H1 (cell line): Measurements from ENCODE around the gene VSIG10L2.

Source experiments
- CEBPB ChIP-seq: IDR thresholded peaks from 2 replicates; pipeline ENCODE4 v1.6.1; 2012; ENCODE audit warnings: low read depth, low read length
- CTCF ChIP-seq, 3 experiments: IDR thresholded peaks; 1 replicate in 2 of 3; 2 replicates in 1 of 3; pipeline versions ENCODE4 v1.5.1 to v1.6.1; 2011; ENCODE audit warnings: low read length in 3 of 3, mild to moderate bottlenecking in 3 of 3, inconsistent platforms in 2 of 3, low read depth in 1 of 3, moderate library complexity in 1 of 3; ENCODE audit not compliant: insufficient read depth in 1 of 3; ENCODE audit errors: control extremely low read depth in 1 of 3
- EZH2 ChIP-seq: fragments of 200-600 bp; sonication (generic); IDR thresholded peaks from 2 replicates; pipeline ENCODE4 v1.7.1; 2012; ENCODE audit warnings: low read depth, mild to moderate bottlenecking, moderate library complexity, low read length, inconsistent platforms; ENCODE audit not compliant: severe bottlenecking
- HDAC6 ChIP-seq: IDR thresholded peaks from one replicate; pipeline ENCODE4 v1.7.1; 2012; ENCODE audit warnings: low read depth, mild to moderate bottlenecking, inconsistent platforms, low read length, moderate library complexity
- NRF1 ChIP-seq: IDR thresholded peaks from 2 replicates; pipeline ENCODE4 v1.6.1; 2011; ENCODE audit warnings: mild to moderate bottlenecking, low read depth, low read length, improper control_type of control experiment
- POLR2A ChIP-seq, 2 experiments: IDR thresholded peaks; 1 replicate in 1 of 2; 2 replicates in 1 of 2; pipeline ENCODE4 v1.6.1; 2011; ENCODE audit warnings: low read depth in 2 of 2, low read length in 2 of 2, mild to moderate bottlenecking in 2 of 2; ENCODE audit errors: control extremely low read depth in 1 of 2
- SRF ChIP-seq: IDR thresholded peaks from 2 replicates; pipeline ENCODE4 v1.6.1; 2011; ENCODE audit warnings: mild to moderate bottlenecking, low read depth, low read length, moderate library complexity
- TCF12 ChIP-seq: IDR thresholded peaks from 2 replicates; pipeline ENCODE4 v1.6.1; 2011; ENCODE audit warnings: low read depth, mild to moderate bottlenecking, low read length
- USF2 ChIP-seq: IDR thresholded peaks from 2 replicates; pipeline ENCODE4 v1.6.1; 2011; ENCODE audit warnings: low read length, improper control_type of control experiment
- ZNF274 ChIP-seq: IDR thresholded peaks from 2 replicates; pipeline ENCODE4 v1.7.0; 2012; ENCODE audit warnings: low read length, borderline replicate concordance; ENCODE audit errors: extremely low read depth
- TF ChIP-seq, protein P1 (sequence below): IDR thresholded peaks from 2 replicates; pipeline ENCODE4 v1.6.1; 2012; ENCODE audit warnings: inconsistent platforms

DNA sequence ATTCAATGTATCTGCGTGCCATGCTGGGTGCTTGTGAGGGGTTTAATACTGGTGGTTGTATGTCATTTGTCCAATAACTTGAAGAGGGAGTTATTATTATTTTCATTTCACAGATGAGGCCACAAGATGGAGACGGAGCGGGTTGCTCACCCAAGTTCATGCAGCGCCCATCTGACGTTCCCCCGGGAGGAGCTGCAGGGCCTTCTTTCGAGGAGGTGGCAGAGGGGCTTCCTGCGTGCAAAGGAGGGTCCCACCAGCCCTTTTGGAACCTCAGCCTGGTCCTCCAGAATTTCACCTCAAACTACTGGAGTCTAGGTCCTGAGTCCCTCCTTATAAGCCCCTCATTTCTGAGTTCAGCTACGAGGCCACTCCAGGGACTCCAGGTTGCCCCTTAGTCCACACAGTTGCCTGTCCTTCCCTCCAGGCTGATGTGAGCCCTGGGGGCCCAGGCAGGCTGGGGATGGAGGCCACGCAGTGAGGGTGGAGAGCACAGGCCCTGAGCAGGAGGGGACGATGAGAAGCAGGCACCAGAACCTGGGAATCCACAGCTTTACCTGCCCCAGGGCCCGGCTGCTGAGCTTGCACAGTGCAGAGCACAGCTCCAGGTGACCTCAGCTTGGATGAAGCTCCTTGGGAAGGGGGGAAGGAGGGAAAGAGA lies 2.9 kb upstream of the VSIG10L2 start:
- TF ChIP-seq POLR2A (IDR thresholded peaks at IDR 0.05; ENCODE audit: control extremely low read depth in 1 of 2, low read depth in 2 of 2, low read length in 2 of 2) (no peak), SRF (no peak), HDAC6 (no peak), CTCF (IDR thresholded peaks at IDR 0.05; ENCODE audit: control extremely low read depth in 1 of 3, insufficient read depth in 1 of 3, low read depth in 1 of 3, low read length in 3 of 3) (no peak), EZH2 (no peak), NRF1 (no peak), ZNF274 (no peak), CEBPB (no peak), TCF12 (no peak), USF2 (no peak)
- TF ChIP-seq, protein P1, sequence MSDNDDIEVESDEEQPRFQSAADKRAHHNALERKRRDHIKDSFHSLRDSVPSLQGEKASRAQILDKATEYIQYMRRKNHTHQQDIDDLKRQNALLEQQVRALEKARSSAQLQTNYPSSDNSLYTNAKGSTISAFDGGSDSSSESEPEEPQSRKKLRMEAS: no peak
